ENCODE results near the gene MGME1. TPM values are rescaled to one million over a fixed set of nuclear protein-coding genes. Genes with fewer than 3 reads are reported as not detected.
A peak's percentile ranks its signal among the peaks of the same experiment; 100 is the strongest.

The MGME1 gene
- total and polyA plus RNA-seq, 2 donors: 22.9 to 23.1 TPM

- no peaks in the 10 kb centered on the region for H3K36me3 ChIP-seq (ENCODE audit: control insufficient read depth in 2 of 2, insufficient read depth in 2 of 2, low read length in 1 of 2)
- H3K4me1 ChIP-seq (ENCODE audit: control insufficient read depth in 2 of 2, insufficient read depth in 2 of 2, low read length in 2 of 2): peaks cover 0 to 5% of the 10 kb centered on the region in 2 donors
- H3K27me3 ChIP-seq (ENCODE audit: control insufficient read depth in 2 of 2, insufficient read depth in 1 of 2, low read length in 1 of 2): no peaks in the 10 kb centered on the region
- no peak overlapping the region for H3K4me3 ChIP-seq (ENCODE audit: low read length in 2 of 2)
- H3K9me3 ChIP-seq (ENCODE audit: control insufficient read depth in 2 of 2, insufficient read depth in 1 of 2, low read length in 1 of 2): no peaks in the 10 kb centered on the region
- no peak overlapping the region for H3K27ac ChIP-seq (ENCODE audit: low read depth in 1 of 2, low read length in 1 of 2)
- 36% methylated on average over 16 of the region's 16 CpGs for WGBS
- peak in 8 of 9 donors; percentile 21 to 76 (median 46) for DNase-seq (ENCODE audit: low read depth in 6 of 9, low spot score in 9 of 9)
Measured at GRCh38 chr20:17995967-17996819, 27.4 kb downstream of the MGME1 start.

GRCh38 chr20:17998446-17998845, 29.6 kb downstream of the MGME1 start:
- H3K27ac ChIP-seq (ENCODE audit: low read depth in 1 of 2, low read length in 1 of 2): no peak overlapping the region
- H3K4me1 ChIP-seq (ENCODE audit: control insufficient read depth in 2 of 2, insufficient read depth in 2 of 2, low read length in 2 of 2): no peaks in the 10 kb centered on the region
- no peak for DNase-seq (ENCODE audit: low read depth in 6 of 9, low spot score in 9 of 9)
- no peaks in the 10 kb centered on the region for H3K9me3 ChIP-seq (ENCODE audit: control insufficient read depth in 2 of 2, insufficient read depth in 1 of 2, low read length in 1 of 2)
- no peaks in the 10 kb centered on the region for H3K36me3 ChIP-seq (ENCODE audit: control insufficient read depth in 2 of 2, insufficient read depth in 2 of 2, low read length in 1 of 2)
- H3K27me3 ChIP-seq (ENCODE audit: control insufficient read depth in 2 of 2, insufficient read depth in 1 of 2, low read length in 1 of 2): no peaks in the 10 kb centered on the region
- H3K4me3 ChIP-seq (ENCODE audit: low read length in 2 of 2): no peak overlapping the region
- WGBS: 97% methylated on average over 5 of the region's 5 CpGs

GRCh38 chr20:17999566-17999965, 30.7 kb downstream of the MGME1 start:
- no peaks in the 10 kb centered on the region for H3K4me1 ChIP-seq (ENCODE audit: control insufficient read depth in 2 of 2, insufficient read depth in 2 of 2, low read length in 2 of 2)
- H3K36me3 ChIP-seq (ENCODE audit: control insufficient read depth in 2 of 2, insufficient read depth in 2 of 2, low read length in 1 of 2): no peaks in the 10 kb centered on the region
- no peaks in the 10 kb centered on the region for H3K9me3 ChIP-seq (ENCODE audit: control insufficient read depth in 2 of 2, insufficient read depth in 1 of 2, low read length in 1 of 2)
- H3K27ac ChIP-seq (ENCODE audit: low read depth in 1 of 2, low read length in 1 of 2): no peak overlapping the region
- 91% methylated on average over 4 of the region's 4 CpGs for WGBS
- DNase-seq (ENCODE audit: low read depth in 6 of 9, low spot score in 9 of 9): no peak
- H3K4me3 ChIP-seq (ENCODE audit: low read length in 2 of 2): no peak overlapping the region
- no peaks in the 10 kb centered on the region for H3K27me3 ChIP-seq (ENCODE audit: control insufficient read depth in 2 of 2, insufficient read depth in 1 of 2, low read length in 1 of 2)

- Histone ChIP-seq H3K9me3 (ENCODE audit: control insufficient read depth in 2 of 2, insufficient read depth in 1 of 2, low read length in 1 of 2) (no peaks in the 10 kb centered on the region), H3K4me1 (ENCODE audit: control insufficient read depth in 2 of 2, insufficient read depth in 2 of 2, low read length in 2 of 2) (no peaks in the 10 kb centered on the region), H3K27me3 (ENCODE audit: control insufficient read depth in 2 of 2, insufficient read depth in 1 of 2, low read length in 1 of 2) (no peaks in the 10 kb centered on the region), H3K36me3 (ENCODE audit: control insufficient read depth in 2 of 2, insufficient read depth in 2 of 2, low read length in 1 of 2) (no peaks in the 10 kb centered on the region), H3K27ac (ENCODE audit: low read depth in 1 of 2, low read length in 1 of 2) (no peak overlapping the region), H3K4me3 (ENCODE audit: low read length in 2 of 2) (no peak overlapping the region)
- no peak for DNase-seq (ENCODE audit: low read depth in 6 of 9, low spot score in 9 of 9)
- WGBS: 91% methylated on average over 10 of the region's 10 CpGs
Measured at GRCh38 chr20:18001131-18001921, 32.5 kb downstream of the MGME1 start.

GRCh38 chr20:18003897-18004296, 35.1 kb downstream of the MGME1 start:
- Histone ChIP-seq H3K4me1 (ENCODE audit: control insufficient read depth in 2 of 2, insufficient read depth in 2 of 2, low read length in 2 of 2) (no peaks in the 10 kb centered on the region), H3K27ac (ENCODE audit: low read depth in 1 of 2, low read length in 1 of 2) (no peak overlapping the region), H3K27me3 (ENCODE audit: control insufficient read depth in 2 of 2, insufficient read depth in 1 of 2, low read length in 1 of 2) (no peaks in the 10 kb centered on the region), H3K4me3 (ENCODE audit: low read length in 2 of 2) (no peak overlapping the region), H3K36me3 (ENCODE audit: control insufficient read depth in 2 of 2, insufficient read depth in 2 of 2, low read length in 1 of 2) (no peaks in the 10 kb centered on the region), H3K9me3 (ENCODE audit: control insufficient read depth in 2 of 2, insufficient read depth in 1 of 2, low read length in 1 of 2) (no peaks in the 10 kb centered on the region)
- 71% methylated on average over 5 of the region's 5 CpGs for WGBS
- DNase-seq (ENCODE audit: low read depth in 6 of 9, low spot score in 9 of 9): no peak

- Histone ChIP-seq H3K9me3 (ENCODE audit: control insufficient read depth in 2 of 2, insufficient read depth in 1 of 2, low read length in 1 of 2) (no peaks in the 10 kb centered on the region), H3K4me3 (ENCODE audit: low read length in 2 of 2) (no peak overlapping the region), H3K4me1 (ENCODE audit: control insufficient read depth in 2 of 2, insufficient read depth in 2 of 2, low read length in 2 of 2) (no peaks in the 10 kb centered on the region), H3K36me3 (ENCODE audit: control insufficient read depth in 2 of 2, insufficient read depth in 2 of 2, low read length in 1 of 2) (no peaks in the 10 kb centered on the region), H3K27me3 (ENCODE audit: control insufficient read depth in 2 of 2, insufficient read depth in 1 of 2, low read length in 1 of 2) (no peaks in the 10 kb centered on the region), H3K27ac (ENCODE audit: low read depth in 1 of 2, low read length in 1 of 2) (no peak overlapping the region)
- 90% methylated on average over 8 of the region's 8 CpGs for WGBS
- DNase-seq (ENCODE audit: low read depth in 6 of 9, low spot score in 9 of 9): no peak
Measured at GRCh38 chr20:18004384-18005031, 35.7 kb downstream of the MGME1 start.

GRCh38 chr20:18005170-18005989, 36.6 kb downstream of the MGME1 start:
- Histone ChIP-seq H3K9me3 (ENCODE audit: control insufficient read depth in 2 of 2, insufficient read depth in 1 of 2, low read length in 1 of 2) (no peaks in the 10 kb centered on the region), H3K27me3 (ENCODE audit: control insufficient read depth in 2 of 2, insufficient read depth in 1 of 2, low read length in 1 of 2) (no peaks in the 10 kb centered on the region), H3K36me3 (ENCODE audit: control insufficient read depth in 2 of 2, insufficient read depth in 2 of 2, low read length in 1 of 2) (no peaks in the 10 kb centered on the region), H3K4me1 (ENCODE audit: control insufficient read depth in 2 of 2, insufficient read depth in 2 of 2, low read length in 2 of 2) (no peaks in the 10 kb centered on the region), H3K27ac (ENCODE audit: low read depth in 1 of 2, low read length in 1 of 2) (no peak overlapping the region), H3K4me3 (ENCODE audit: low read length in 2 of 2) (no peak overlapping the region)
- WGBS: 91% methylated on average over 21 of the region's 21 CpGs
- no peak for DNase-seq (ENCODE audit: low read depth in 6 of 9, low spot score in 9 of 9)

GRCh38 chr20:18005990-18006364, 37.2 kb downstream of the MGME1 start:
- no peaks in the 10 kb centered on the region for H3K4me1 ChIP-seq (ENCODE audit: control insufficient read depth in 2 of 2, insufficient read depth in 2 of 2, low read length in 2 of 2)
- H3K36me3 ChIP-seq (ENCODE audit: control insufficient read depth in 2 of 2, insufficient read depth in 2 of 2, low read length in 1 of 2): no peaks in the 10 kb centered on the region
- 87% methylated on average over 6 of the region's 6 CpGs for WGBS
- H3K4me3 ChIP-seq (ENCODE audit: low read length in 2 of 2): no peak overlapping the region
- H3K27me3 ChIP-seq (ENCODE audit: control insufficient read depth in 2 of 2, insufficient read depth in 1 of 2, low read length in 1 of 2): no peaks in the 10 kb centered on the region
- no peaks in the 10 kb centered on the region for H3K9me3 ChIP-seq (ENCODE audit: control insufficient read depth in 2 of 2, insufficient read depth in 1 of 2, low read length in 1 of 2)
- no peak for DNase-seq (ENCODE audit: low read depth in 6 of 9, low spot score in 9 of 9)
- no peak overlapping the region for H3K27ac ChIP-seq (ENCODE audit: low read depth in 1 of 2, low read length in 1 of 2)
